Heart right ventricle (tissue), 16 donors: ENCODE results near the gene CFAP61. TPM values are rescaled to one million over a fixed set of nuclear protein-coding genes. Genes with fewer than 3 reads are reported as not detected.

Experiments used
- ATAC-seq, 8 donors: fragments of 200-7000 bp; cut with Tn5 transposase; one replicate each; pipeline ENCODE4 v1.9.1; 2020; ENCODE audit warnings: mild to moderate bottlenecking in 8 of 8, moderate library complexity in 8 of 8, moderate number of reproducible peaks in 1 of 8
- DNase-seq, 2 donors: peaks; one replicate each; pipeline ENCODE4 v3.0.0-alpha.2; 2020
- H3K27ac ChIP-seq, 10 donors: fragments of 200-600 bp; sonication (generic) in 2 of 10; one replicate each; pipeline versions ENCODE4 v1.5.0 to v1.8.0; 2020 to 2022; ENCODE audit warnings: mild to moderate bottlenecking in 3 of 10
- H3K27me3 ChIP-seq, 7 donors: fragments of 200-600 bp; one replicate each; pipeline ENCODE4 v1.8.0; 2021 to 2022; ENCODE audit warnings: mild to moderate bottlenecking in 2 of 7
- H3K36me3 ChIP-seq, 9 donors: fragments of 200-600 bp; sonication (generic) in 1 of 9; one replicate each; pipeline versions ENCODE4 v1.5.0 to v1.8.0; 2020 to 2022; ENCODE audit warnings: mild to moderate bottlenecking in 2 of 9
- H3K4me1 ChIP-seq, 9 donors: fragments of 200-600 bp; sonication (generic) in 1 of 9; one replicate each; pipeline versions ENCODE4 v1.5.0 to v1.8.0; 2020 to 2022; ENCODE audit warnings: mild to moderate bottlenecking in 4 of 9
- H3K4me3 ChIP-seq, 10 donors: fragments of 200-600 bp; sonication (generic) in 2 of 10; one replicate each; pipeline versions ENCODE4 v1.5.0 to v1.8.0; 2020 to 2022; ENCODE audit warnings: mild to moderate bottlenecking in 7 of 10, moderate library complexity in 2 of 10
- H3K9me3 ChIP-seq, 11 donors: fragments of 200-600 bp in 10 of 11; sonication (generic) in 2 of 11; one replicate each; pipeline versions ENCODE4 v1.5.0 to v1.8.0; 2013 to 2022; ENCODE audit warnings: mild to moderate bottlenecking in 2 of 11, control low read depth in 1 of 11, moderate library complexity in 1 of 11
- CTCF ChIP-seq, 9 donors: fragments of 200-600 bp; sonication (generic) in 2 of 9; IDR thresholded peaks; one replicate each; pipeline versions ENCODE4 v1.5.0 to v1.8.0; 2021 to 2022; ENCODE audit warnings: antibody characterized with exemption in 9 of 9, mild to moderate bottlenecking in 5 of 9, moderate library complexity in 1 of 9
- WGBS, 2 donors: extraction: QIAGEN DNeasy Blood & Tissue Kit; methylation state at CpG; one replicate each; pipeline ENCODE4 v1.1.7; 2013; ENCODE audit warnings: inconsistent platforms in 1 of 2; 5-methylcytosine and 5-hydroxymethylcytosine counted together
- intact Hi-C, 10 donors: fragments of 100-400 bp; cut with DNase I; formaldehyde crosslinking; loops; one replicate each; pipeline versions ENCODE4 v1.11.1 to v1.14.2; 2022
- polyA plus RNA-seq, 2 donors: library from polyadenylated mRNA; stranded (reverse); fragments of 200-250 nt; gene quantifications; one replicate each; pipeline ENCODE4 v1.2.3, GENCODE V29; 2013
- total RNA-seq, 10 donors: library from RNA; stranded (reverse); fragmentation: NEBNext Ultra II Directional in 3 of 10; extraction: Animal tissue kit (Norgen Biotek cat#: 25700) in 3 of 10; gene quantifications; one replicate each; pipeline versions ENCODE4 v1.2.1 to v1.2.4, GENCODE V29; 2021 to 2023
- donor health status: Arrhythmogenic right ventricular cardiomyopathy.
- donor health status: ischemic (EF 13 %, LVEDD 7.1; RV severe dilation, severe dysfunction).
- donor health status: healthy with polysubstance abuse.
- donor health status: DM: no; HTN: yes; CAD: no.
- donor health status: DM: no; HTN: no; CAD: no.
- donor health status: ischemic (EF 25% LVEDD 6.9; RV normal size, moderate dysfunction).
- donor health status: ischemic (EF 25% LVEDD 5.7; RV mildly dilated, moderate dysfunction).
- donor health status: healthy.
- donor health status: DM: yes; HTN: yes; CAD: no.
- donor health status: Ischemic cardiomyopathy.
- donor health status: ischemic (EF 35%, LVEDD 5.7; RV mildly dilated, moderate dysfunction).
- donor health status: nonischemic (EF 11% LVEDD 7.7; RV severe dilation, severe dysfunction).
- donor health status: DM: yes; HTN: yes; CAD: no.
- donor health status: PGD.
- donor health status: ischemic (EF 29% LVEDD 5.4; RV normal size, mild dysfunction).
- donor health status: nonischemic (EF 23%, LVEDD 6.1; RV moderate dilation, normal function).

The CFAP61 gene
- total and polyA plus RNA-seq, 12 donors: 8.2 to 140 (median 60.6) TPM

DNA sequence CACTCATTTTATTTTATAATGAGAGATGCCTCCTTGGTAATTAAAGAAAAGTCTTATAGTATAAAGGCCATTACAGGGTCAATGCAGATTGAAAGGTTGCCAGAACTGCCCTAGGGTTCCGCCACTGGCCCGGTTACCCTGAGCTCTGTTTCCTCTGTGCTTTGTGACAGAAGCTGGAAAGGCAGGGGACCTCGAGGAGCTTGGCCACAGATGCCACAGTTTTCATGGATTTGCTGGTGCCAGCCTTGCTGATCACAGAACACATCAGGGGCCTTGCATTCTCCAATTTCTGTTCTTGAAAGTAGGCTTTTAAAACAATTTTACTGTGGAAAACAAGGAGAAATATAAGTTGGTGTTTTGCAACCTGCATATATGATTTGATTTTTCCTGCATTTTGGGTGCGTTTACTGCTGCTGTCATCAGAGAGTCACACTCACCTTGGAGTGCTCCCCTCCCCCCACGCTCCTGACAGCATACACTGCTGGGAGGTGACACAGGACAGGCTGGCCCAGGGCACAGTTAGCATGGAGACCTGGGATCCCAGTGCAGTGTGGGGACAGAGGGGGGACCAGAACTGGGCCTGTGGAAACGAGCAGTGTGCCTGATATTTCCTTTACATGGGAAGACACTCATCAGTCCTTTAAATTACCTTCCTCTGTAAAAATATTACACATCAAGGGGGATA, 142.8 kb downstream of the CFAP61 start:
- Histone ChIP-seq H3K9me3 (no peaks in the 10 kb centered on the region), H3K4me3 (no peak overlapping the region), H3K36me3 (peaks cover 0 to 6% (median 0%) of the 10 kb centered on the region in 9 donors), H3K27me3 (peaks cover 0 to 2% (median 0%) of the 10 kb centered on the region in 7 donors), H3K4me1 (peaks cover 0 to 29% (median 16%) of the 10 kb centered on the region in 9 donors), H3K27ac (peak overlapping the region in 9 of 10 donors; percentile 17 to 72 (median 37))
- no peak for TF ChIP-seq CTCF (IDR thresholded peaks at IDR 0.05)
- peak; percentile 45 to 55 for DNase-seq
- intact Hi-C loops: loop anchor here in 1 of 10 donors (5.0 kb wide), 1 partner anchor 108 kb away; no protein-coding TSS in a partner anchor
- 30 to 38% methylated on average over 6 of the region's 6 CpGs for WGBS, 2 donors
- peak; percentile 72 to 97 (median 91) for ATAC-seq

- H3K4me1 ChIP-seq: peaks cover 0 to 37% (median 22%) of the 10 kb centered on the region in 9 donors
- intact Hi-C loops: loop anchor here in 1 of 10 donors (5.0 kb wide), 1 partner anchor 109 kb away; no protein-coding TSS in a partner anchor
- WGBS, 2 donors: 89% methylated on average over 10 of the region's 10 CpGs
These were observed 144.3 kb downstream of the CFAP61 start for GRCh38 chr20:20196610-20197009.

GRCh38 chr20:20198011-20198410, 145.7 kb downstream of the CFAP61 start:
- Histone ChIP-seq H3K4me3 (no peak overlapping the region), H3K27me3 (peaks cover 0 to 8% (median 0%) of the 10 kb centered on the region in 7 donors), H3K9me3 (no peaks in the 10 kb centered on the region), H3K27ac (peak overlapping the region in 1 of 10 donors; percentile 48), H3K36me3 (peaks cover 0 to 6% (median 0%) of the 10 kb centered on the region in 9 donors), H3K4me1 (peaks cover 0 to 39% (median 22%) of the 10 kb centered on the region in 9 donors)
- DNase-seq: no peak
- WGBS, 2 donors: 82 to 84% methylated on average over 1 of the region's 1 CpG
- intact Hi-C loops: loop anchor here in 1 of 10 donors (5.0 kb wide), 1 partner anchor 111 kb away; no protein-coding TSS in a partner anchor
- ATAC-seq: no peak
- TF ChIP-seq CTCF (IDR thresholded peaks at IDR 0.05): no peak

More at GRCh38 chr20:20196610-20197009, 144.3 kb downstream of the CFAP61 start:
- Histone ChIP-seq H3K4me3 (no peak overlapping the region), H3K36me3 (peaks cover 0 to 6% (median 0%) of the 10 kb centered on the region in 9 donors), H3K27ac (no peak overlapping the region), H3K9me3 (no peaks in the 10 kb centered on the region), H3K27me3 (peaks cover 0 to 6% (median 0%) of the 10 kb centered on the region in 7 donors)
- ATAC-seq (no peak), DNase-seq (no peak)
- no peak for TF ChIP-seq CTCF (IDR thresholded peaks at IDR 0.05)

DNA sequence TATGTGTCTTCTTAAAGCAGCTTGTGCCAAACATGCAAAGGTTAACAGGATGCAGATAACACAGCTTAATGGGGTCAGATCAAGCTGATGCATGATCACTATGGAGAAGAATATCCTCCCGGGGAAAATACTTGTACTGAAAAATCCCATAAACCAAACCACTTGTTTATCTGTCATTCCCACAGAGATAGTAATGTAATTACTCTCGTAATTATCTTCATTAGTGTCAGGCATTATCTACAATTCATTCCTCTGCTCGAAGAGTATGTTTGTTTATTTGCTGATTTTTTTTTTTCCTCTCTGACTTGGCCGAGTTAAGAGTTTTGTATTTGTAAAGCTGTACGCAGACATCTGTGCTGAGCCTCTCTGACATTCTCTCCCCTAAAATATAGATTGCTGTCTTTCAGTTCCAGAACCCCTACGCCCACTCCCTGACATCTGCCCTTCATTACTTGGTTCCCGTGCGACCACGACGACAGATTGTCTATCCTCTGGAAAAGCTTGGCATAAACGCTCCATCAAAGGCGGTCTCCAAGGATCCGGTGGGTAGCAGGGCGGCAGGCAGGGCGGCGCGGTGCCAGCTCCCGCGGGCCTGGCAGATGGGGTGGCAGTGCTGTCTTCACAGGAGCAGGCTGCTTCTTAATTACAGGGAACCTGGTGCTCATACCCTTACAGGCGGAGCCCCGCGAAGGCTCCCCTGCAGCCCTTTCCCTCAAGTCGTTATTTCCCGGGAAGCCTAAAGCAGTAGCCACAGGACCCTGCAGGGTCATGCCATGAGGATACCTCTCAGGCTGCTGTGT, 147.2 kb downstream of the CFAP61 start:
- TF ChIP-seq CTCF (IDR thresholded peaks at IDR 0.05): no peak
- ATAC-seq: no peak
- Histone ChIP-seq H3K36me3 (peaks cover 0 to 6% (median 0%) of the 10 kb centered on the region in 9 donors), H3K27ac (no peak overlapping the region), H3K4me3 (no peak overlapping the region), H3K27me3 (peaks cover 0 to 8% (median 0%) of the 10 kb centered on the region in 7 donors), H3K9me3 (no peaks in the 10 kb centered on the region), H3K4me1 (peaks cover 0 to 39% (median 22%) of the 10 kb centered on the region in 9 donors)
- intact Hi-C loops: loop anchor here in 1 of 10 donors (5.0 kb wide), 1 partner anchor 112 kb away; no protein-coding TSS in a partner anchor
- no peak for DNase-seq
- WGBS, 2 donors: 46 to 49% methylated on average over 24 of the region's 24 CpGs
